RWPE1 (cell line): ENCODE results near the gene FAM171A1.
"Not testable (repeated sequence)": the region's sequence is repeated elsewhere in the genome, so short reads cannot be mapped to it uniquely, and the experiment has no call there.

Experiments used
- CTCF ChIA-PET: fragments of 350-600 bp; sonication (Branson Sonifier 250); formaldehyde crosslinking; extraction: SDS; loops from one replicate; lab custom pipeline; 2021; lab: Yijun Ruan, JAX
- POLR2A ChIA-PET: fragments of 400-600 bp; formaldehyde crosslinking; extraction: SDS; loops from one replicate; lab custom pipeline; 2020; ENCODE audit warnings: antibody characterized with exemption; ENCODE audit not compliant: low non-redundant PET; lab: Yijun Ruan, JAX
- DNase-seq: peaks from one replicate; pipeline ENCODE4 v3.0.0; 2012; ENCODE audit warnings: low spot score
- H3K27ac ChIP-seq: fragments of 450-650 bp; 2 replicates; pipeline ENCODE4 v1.5.1; 2017
- CTCF ChIP-seq: fragments of 450-650 bp; conservative IDR thresholded peaks from 2 replicates; pipeline ENCODE4 v1.5.1; 2017; ENCODE audit warnings: low read depth, mild to moderate bottlenecking

The FAM171A1 gene

GRCh38 chr10:15279236-15279635 is 91.9 kb downstream of the FAM171A1 start:
- POLR2A ChIA-PET: no interaction called here
- no peak overlapping the region for H3K27ac ChIP-seq
- CTCF ChIA-PET: interaction anchor here (0.6 kb wide), 1 partner anchor 372 kb away, joined by 3 read pairs; no protein-coding TSS in a partner anchor
- no peak for DNase-seq
- no peak for TF ChIP-seq CTCF

- DNase-seq: no peak
- TF ChIP-seq CTCF: no peak
- CTCF ChIA-PET: interaction anchor here (0.6 kb wide), 1 partner anchor 372 kb away, joined by 3 read pairs; no protein-coding TSS in a partner anchor
- POLR2A ChIA-PET: no interaction called here
- no peak overlapping the region for H3K27ac ChIP-seq
These were observed 92.3 kb downstream of the FAM171A1 start for GRCh38 chr10:15278786-15279185.

DNA sequence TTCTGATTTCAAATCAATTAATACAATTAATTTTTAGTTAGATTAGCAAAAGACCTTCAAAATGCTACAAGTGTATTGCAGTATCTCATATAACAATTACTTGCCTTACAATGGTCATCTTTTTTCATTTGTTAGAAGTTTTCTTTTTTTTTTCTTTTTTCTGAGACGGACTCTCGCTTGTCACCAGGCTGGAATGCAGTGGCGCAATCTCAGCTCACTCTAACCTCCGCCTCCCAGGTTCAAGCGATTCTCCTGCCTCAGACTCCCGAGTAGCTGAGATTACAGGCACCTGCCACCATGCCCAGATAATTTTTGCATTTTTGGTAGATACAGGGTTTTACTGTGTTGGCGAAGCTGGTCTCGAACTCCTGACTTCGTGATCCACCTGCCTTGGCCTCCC is 95.0 kb downstream of the FAM171A1 start:
- CTCF ChIA-PET, DNase-seq, POLR2A ChIA-PET, H3K27ac ChIP-seq: not testable (repeated sequence)

DNA sequence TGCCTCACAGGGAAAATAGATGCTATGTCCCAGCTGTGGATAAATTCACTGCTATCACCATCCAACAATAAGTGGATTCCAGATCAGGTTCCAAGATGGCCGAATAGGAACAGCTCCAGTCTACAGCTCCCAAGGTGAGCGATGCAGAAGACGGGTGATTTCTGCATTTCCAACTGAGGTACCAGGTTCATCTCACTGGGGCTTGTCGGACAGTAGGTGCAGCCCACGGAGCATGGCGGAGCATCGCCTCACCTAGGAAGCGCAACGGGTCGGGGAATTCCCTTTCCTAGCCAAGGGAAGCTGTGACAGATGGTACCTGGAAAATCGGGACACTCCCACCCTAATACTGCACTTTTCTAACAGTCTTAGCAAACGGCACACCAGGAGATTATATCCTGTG is 101.3 kb downstream of the FAM171A1 start:
- POLR2A ChIA-PET, H3K27ac ChIP-seq, CTCF ChIA-PET, DNase-seq: not testable (repeated sequence)

DNA sequence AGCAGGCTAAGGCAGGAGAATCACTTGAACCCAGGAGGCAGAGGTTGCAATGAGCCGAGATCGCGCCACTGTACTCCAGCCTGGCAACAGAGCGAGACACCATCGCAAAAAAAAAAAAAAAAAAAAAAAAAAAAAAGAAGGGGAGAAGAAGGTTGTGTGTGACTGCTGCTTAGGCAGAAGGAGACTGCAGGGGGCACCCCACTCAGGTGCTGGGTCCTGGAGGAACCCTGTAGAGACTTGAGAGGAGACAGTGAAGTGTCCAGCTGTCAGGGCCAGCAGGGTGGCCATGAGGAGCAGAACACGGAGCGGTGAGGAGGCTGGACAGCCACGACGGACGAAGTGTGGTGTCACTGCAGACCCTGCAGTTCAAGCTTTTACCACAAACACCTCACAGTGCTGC is 103.6 kb downstream of the FAM171A1 start:
- ChIA-PET POLR2A (no interaction called here), CTCF (no interaction called here)
- no peak overlapping the region for H3K27ac ChIP-seq
- no peak for DNase-seq
- TF ChIP-seq CTCF: no peak

GRCh38 chr10:15266117-15266516 is 105.0 kb downstream of the FAM171A1 start:
- no peak overlapping the region for H3K27ac ChIP-seq
- no peak for DNase-seq
- no peak for TF ChIP-seq CTCF
- ChIA-PET CTCF (interaction anchor here (0.6 kb wide), 2 partner anchors 8 to 16 kb away, joined by 3 read pairs; no protein-coding TSS in a partner anchor), POLR2A (no interaction called here)

DNA sequence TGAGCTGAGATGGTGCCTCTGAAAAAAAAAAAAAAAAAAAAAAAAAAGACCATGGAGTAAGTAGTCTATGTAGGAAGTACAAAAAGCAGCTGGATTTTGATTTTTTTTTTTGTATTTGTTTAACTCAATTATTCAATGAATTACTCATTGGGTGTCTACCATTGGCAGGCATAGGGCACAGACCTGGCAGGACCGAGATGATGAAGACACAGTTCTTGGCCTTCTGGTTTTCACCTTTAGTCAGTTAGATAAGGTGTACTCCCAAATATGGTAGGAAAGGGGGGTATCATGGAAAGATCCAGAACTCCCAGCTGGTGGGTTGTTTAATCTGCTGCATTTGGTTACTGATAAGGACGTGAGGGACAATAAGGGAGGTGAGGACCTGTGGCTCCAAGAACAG is 105.5 kb downstream of the FAM171A1 start:
- CTCF ChIA-PET: interaction anchor here (0.6 to 0.7 kb wide), 3 partner anchors 9 to 15 kb away, joined by 3 to 6 read pairs (median 3); no protein-coding TSS in a partner anchor
- no peak for TF ChIP-seq CTCF

More for the DNA sequence above, 105.5 kb downstream of the FAM171A1 start:
- POLR2A ChIA-PET: no interaction called here
- no peak overlapping the region for H3K27ac ChIP-seq
- no peak for DNase-seq
